ENCODE measurements around the gene LGSN.

GRCh38 chr6:63333440-63333839 is 13.7 kb upstream of the LGSN start:
- TF ChIP-seq, protein P1, sequence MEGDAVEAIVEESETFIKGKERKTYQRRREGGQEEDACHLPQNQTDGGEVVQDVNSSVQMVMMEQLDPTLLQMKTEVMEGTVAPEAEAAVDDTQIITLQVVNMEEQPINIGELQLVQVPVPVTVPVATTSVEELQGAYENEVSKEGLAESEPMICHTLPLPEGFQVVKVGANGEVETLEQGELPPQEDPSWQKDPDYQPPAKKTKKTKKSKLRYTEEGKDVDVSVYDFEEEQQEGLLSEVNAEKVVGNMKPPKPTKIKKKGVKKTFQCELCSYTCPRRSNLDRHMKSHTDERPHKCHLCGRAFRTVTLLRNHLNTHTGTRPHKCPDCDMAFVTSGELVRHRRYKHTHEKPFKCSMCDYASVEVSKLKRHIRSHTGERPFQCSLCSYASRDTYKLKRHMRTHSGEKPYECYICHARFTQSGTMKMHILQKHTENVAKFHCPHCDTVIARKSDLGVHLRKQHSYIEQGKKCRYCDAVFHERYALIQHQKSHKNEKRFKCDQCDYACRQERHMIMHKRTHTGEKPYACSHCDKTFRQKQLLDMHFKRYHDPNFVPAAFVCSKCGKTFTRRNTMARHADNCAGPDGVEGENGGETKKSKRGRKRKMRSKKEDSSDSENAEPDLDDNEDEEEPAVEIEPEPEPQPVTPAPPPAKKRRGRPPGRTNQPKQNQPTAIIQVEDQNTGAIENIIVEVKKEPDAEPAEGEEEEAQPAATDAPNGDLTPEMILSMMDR (conservative IDR thresholded peaks at IDR 0.05; ENCODE audit: low read length), result no peak
- no peak for TF ChIP-seq EZH2phosphoT487 (IDR thresholded peaks at IDR 0.05; ENCODE audit: borderline replicate concordance)
